Fibroblast of skin of right quadriceps (primary cell): Measurements from ENCODE around the gene RTBDN.
A peak's percentile ranks its signal among the peaks of the same experiment; 100 is the strongest.

Experiments
- DNase-seq: peaks from one replicate; pipeline ENCODE4 v3.0.0-alpha.2; 2013

RTBDN gene

DNA sequence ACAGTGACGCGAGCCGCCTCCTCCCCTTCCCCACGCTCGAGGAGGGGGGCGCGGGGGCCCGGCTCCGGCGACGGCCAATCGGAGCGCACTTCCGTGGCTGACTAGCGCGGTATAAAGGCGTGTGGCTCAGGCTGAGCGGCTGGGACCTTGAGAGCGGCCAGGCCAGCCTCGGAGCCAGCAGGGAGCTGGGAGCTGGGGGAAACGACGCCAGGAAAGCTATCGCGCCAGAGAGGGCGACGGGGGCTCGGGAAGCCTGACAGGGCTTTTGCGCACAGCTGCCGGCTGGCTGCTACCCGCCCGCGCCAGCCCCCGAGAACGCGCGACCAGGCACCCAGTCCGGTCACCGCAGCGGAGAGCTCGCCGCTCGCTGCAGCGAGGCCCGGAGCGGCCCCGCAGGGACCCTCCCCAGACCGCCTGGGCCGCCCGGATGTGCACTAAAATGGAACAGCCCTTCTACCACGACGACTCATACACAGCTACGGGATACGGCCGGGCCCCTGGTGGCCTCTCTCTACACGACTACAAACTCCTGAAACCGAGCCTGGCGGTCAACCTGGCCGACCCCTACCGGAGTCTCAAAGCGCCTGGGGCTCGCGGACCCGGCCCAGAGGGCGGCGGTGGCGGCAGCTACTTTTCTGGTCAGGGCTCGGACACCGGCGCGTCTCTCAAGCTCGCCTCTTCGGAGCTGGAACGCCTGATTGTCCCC lies 42.9 kb downstream of the RTBDN start, which contains the start of gene JUNB:
JUNB (plus strand) TSS at position 142 of the 706 bp plus-strand sequence; CDS start at position 428, 286 bp downstream.
- peak; percentile 97 for DNase-seq

DNA sequence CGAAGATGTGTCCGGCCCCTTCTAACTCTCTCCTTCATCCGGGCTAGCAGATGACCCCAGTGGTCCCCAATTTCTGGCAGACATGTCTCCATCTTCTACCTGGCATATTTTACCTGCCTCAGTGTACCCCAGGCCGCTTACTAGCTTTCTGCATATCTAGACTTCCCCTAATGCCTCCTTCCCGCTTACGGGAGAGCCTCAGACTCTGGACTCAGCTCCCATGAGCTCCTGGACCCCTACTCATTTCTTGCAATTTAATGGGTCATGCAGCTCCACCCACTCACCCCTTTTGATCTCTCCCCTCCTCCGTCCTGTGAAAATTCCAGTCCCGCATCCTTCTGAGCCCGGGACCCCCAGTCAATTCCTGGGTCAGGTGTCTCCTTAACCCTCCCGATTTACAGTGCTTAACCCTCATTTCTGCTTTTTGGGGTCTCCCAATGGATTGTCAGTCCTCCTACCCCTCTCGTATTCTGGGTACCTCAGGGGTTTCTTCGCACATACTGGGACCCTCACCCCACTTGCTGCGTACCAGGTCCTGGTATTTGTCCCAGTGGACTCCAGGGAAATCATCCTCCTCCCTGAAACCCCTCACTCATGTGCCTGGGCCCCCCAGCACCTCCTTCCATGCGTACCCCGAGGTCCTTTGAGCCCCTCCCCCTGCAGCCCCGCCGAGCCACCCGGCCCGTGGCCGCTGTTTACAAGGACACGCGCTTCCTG lies 43.6 kb downstream of the RTBDN start:
- no peak for DNase-seq

- peak; percentile 98 for DNase-seq
Measured at GRCh38 chr19:12789904-12790619, 44.3 kb downstream of the RTBDN start.

GRCh38 chr19:12789098-12789903 lies 45.1 kb downstream of the RTBDN start:
- DNase-seq = no peak

DNA sequence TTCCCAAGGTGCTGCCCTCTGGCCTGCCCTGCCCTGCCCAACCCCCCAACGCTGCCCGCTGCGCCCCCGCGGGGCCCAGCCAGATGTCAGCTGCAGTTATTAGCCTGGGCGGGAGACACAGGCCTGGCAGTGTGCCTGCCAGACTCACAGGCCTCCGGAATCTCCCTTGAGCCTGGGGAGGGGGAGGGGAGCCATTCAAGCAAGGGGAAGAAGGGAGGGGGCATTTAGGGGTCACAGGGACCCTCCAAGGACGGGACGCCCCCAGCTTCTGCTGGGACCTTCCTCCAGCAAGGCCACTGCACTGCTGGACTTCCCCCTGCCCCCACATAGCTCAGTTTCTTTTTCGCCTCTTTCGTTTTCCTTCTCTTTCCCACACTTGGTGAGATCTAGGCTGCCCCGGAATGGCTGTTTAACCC lies 45.7 kb downstream of the RTBDN start:
- DNase-seq = peak; percentile 77

GRCh38 chr19:12788042-12788681 lies 46.2 kb downstream of the RTBDN start:
- no peak for DNase-seq

DNA sequence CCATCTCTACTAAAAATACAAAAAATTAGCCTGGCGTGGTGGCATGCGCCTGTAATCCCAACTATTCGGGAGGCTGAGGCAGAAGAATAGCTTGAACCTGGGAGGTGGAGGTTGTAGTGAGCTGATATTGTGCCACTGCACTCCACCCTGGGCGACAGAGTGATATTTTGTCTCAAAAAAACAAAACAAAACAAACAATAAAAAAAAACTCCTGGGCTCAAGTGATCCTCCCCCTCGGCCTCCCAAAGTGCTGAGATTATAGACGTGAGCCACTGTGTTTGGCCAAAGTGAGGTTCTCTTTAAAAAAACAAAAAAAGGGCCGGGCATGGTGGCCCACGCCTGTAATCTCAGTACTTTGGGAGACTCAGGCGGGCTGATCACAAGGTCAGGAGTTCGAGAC lies 46.9 kb downstream of the RTBDN start:
- DNase-seq = no peak

DNA sequence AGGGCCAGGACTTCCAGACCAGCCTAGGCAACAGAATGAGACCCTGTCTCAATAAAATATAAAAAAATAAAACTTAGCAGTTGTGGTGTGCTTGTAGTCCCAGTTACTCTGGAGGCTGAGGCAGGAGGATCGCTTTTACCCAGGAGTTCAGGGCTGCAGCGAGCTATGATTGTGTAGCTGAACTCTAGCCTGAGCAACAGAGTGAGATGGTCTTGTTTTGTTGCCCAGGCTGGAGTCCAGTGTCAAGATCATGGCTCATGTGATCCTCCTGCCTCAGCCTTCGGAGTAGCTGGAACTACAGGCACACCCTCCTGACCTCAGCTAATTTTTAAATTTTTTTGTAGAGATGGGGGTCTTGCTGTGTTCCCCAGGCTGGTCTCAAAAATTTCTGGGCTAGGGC lies 47.4 kb downstream of the RTBDN start:
- no peak for DNase-seq

DNA sequence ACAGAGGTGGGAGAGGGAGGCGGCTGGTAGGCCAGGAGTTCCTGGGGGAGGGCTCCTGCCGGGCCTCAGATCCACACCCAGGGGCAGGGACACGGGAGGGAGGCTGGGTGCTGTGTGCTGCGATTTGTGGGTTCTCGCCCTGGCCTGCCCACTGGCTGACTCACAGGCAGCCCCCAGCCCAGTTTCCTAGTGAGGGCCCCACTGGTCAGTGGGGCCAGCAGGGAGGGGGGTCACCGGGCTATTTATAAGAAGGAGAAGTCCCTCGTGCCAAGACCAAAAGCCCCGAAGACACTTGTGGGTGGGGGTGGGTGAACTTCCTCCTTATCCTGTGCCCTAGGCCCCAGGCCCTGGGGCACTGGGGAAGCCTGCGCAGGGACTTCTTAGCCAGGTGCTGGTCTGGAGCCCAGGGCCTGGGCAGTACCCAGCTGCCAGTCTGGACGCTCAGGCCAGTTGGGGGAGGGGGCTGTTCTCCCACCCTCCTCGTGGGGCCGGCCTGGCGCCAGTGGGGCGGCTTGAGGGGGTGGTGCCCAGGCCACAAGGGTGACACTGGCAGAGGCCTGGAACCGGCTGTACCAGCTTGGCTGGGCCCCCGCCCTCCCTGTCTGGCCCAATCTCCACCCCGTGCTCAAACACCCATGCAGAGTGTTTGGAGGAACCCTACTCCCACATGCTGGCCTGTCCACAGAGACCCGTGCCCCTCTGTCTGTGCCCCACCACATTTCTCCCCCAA lies 48.1 kb downstream of the RTBDN start:
- DNase-seq = no peak

GRCh38 chr19:12785431-12786031 lies 48.8 kb downstream of the RTBDN start:
- DNase-seq = no peak

GRCh38 chr19:12784871-12785430 lies 49.4 kb downstream of the RTBDN start:
- DNase-seq = no peak

- DNase-seq = no peak
Measured at GRCh38 chr19:12784394-12784870, 49.9 kb downstream of the RTBDN start.

GRCh38 chr19:12783849-12784393 lies 50.5 kb downstream of the RTBDN start:
- no peak for DNase-seq

DNA sequence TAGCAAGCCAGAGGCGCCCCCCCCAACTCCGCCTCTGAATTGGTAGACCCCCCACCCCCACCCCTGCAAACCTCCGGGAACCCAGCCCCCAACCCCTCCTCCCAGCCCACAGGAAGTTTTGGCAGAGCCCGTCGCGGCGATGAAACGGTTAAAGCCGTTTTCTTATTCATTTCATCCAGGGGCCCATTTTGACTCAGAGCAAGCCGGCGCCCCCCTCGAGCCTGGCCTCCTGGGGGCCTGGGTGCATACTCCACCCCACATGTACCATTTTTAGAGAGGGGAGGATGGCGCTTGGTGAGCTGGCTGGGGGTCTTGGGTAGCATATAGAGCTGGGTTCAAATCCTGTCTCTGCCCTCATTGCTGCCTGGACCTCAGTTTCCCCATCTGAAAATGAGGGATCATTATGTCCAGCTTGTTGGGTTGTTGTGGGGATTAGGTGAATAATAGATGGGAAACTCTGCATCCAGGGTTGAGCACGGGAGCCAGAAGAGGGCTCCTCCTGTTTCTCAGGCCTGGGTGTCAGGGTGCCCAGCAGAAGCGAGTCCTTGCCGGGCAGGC lies 51.0 kb downstream of the RTBDN start:
- DNase-seq = peak; percentile 69

- peak; percentile 89 for DNase-seq
Measured at GRCh38 chr19:12782424-12783290, 51.7 kb downstream of the RTBDN start.

- no peak for DNase-seq
Measured at GRCh38 chr19:12782174-12782423, 52.3 kb downstream of the RTBDN start.

- DNase-seq = peak; percentile 86
Measured at GRCh38 chr19:12779162-12779993, 55.0 kb downstream of the RTBDN start.

- no peak for DNase-seq
Measured at GRCh38 chr19:12778905-12779161, 55.5 kb downstream of the RTBDN start.
